Chondrocyte (in vitro differentiated cells): Measurements from ENCODE around the gene MAP3K5. TPM values are rescaled to one million over a fixed set of nuclear protein-coding genes. Genes with fewer than 3 reads are reported as not detected.

Experiments
- DNase-seq: peaks from one replicate; pipeline ENCODE4 v3.0.0; 2021; ENCODE audit warnings: mixed read lengths, low spot score
- H3K27ac Mint-ChIP-seq: one replicate; pipeline ENCODE4 v1.8.0; 2021; ENCODE audit warnings: mild to moderate bottlenecking, moderate library complexity, mixed read lengths; ENCODE audit not compliant: unreplicated experiment
- H3K27me3 Mint-ChIP-seq: 2 replicates; pipeline ENCODE4 v1.8.0; 2021; ENCODE audit warnings: low read depth, mixed read lengths
- H3K36me3 Mint-ChIP-seq: 2 replicates; pipeline ENCODE4 v1.8.0; 2021; ENCODE audit warnings: low read depth, mixed read lengths
- H3K4me1 Mint-ChIP-seq: 2 replicates; pipeline ENCODE4 v1.8.0; 2021; ENCODE audit warnings: low read depth, mild to moderate bottlenecking, mixed read lengths
- H3K4me3 Mint-ChIP-seq: one replicate; pipeline ENCODE4 v1.8.0; 2021; ENCODE audit warnings: mild to moderate bottlenecking, moderate library complexity, mixed read lengths; ENCODE audit not compliant: unreplicated experiment
- H3K9me3 Mint-ChIP-seq: 2 replicates; pipeline ENCODE4 v1.8.0; 2021; ENCODE audit warnings: low read depth, mixed read lengths
- total RNA-seq: library from RNA; stranded (reverse); gene quantifications from 3 replicates; pipeline ENCODE4 v1.2.1, GENCODE V29; 2021
- TF ChIP-seq, protein P1 (sequence below): fragments of 200-600 bp; sonication (generic); IDR thresholded peaks from 2 replicates; pipeline ENCODE4 v1.5.0; 2021; ENCODE audit warnings: antibody characterized with exemption, mild to moderate bottlenecking, moderate library complexity

The MAP3K5 gene
- total RNA-seq, 1 donor from 2014 or later, result 4.6 TPM

- H3K4me3 Mint-ChIP-seq, result no peak overlapping the region
- H3K9me3 Mint-ChIP-seq, result no peaks in the 10 kb centered on the region
- no peak overlapping the region for H3K27ac Mint-ChIP-seq
- H3K27me3 Mint-ChIP-seq, result no peaks in the 10 kb centered on the region
- no peak for DNase-seq
- TF ChIP-seq, protein P1, sequence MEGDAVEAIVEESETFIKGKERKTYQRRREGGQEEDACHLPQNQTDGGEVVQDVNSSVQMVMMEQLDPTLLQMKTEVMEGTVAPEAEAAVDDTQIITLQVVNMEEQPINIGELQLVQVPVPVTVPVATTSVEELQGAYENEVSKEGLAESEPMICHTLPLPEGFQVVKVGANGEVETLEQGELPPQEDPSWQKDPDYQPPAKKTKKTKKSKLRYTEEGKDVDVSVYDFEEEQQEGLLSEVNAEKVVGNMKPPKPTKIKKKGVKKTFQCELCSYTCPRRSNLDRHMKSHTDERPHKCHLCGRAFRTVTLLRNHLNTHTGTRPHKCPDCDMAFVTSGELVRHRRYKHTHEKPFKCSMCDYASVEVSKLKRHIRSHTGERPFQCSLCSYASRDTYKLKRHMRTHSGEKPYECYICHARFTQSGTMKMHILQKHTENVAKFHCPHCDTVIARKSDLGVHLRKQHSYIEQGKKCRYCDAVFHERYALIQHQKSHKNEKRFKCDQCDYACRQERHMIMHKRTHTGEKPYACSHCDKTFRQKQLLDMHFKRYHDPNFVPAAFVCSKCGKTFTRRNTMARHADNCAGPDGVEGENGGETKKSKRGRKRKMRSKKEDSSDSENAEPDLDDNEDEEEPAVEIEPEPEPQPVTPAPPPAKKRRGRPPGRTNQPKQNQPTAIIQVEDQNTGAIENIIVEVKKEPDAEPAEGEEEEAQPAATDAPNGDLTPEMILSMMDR, result no peak
- H3K4me1 Mint-ChIP-seq, result peaks cover 18% of the 10 kb centered on the region
- no peaks in the 10 kb centered on the region for H3K36me3 Mint-ChIP-seq
These were observed 9.3 kb downstream of the MAP3K5 start for GRCh38 chr6:136783021-136783420.

DNA sequence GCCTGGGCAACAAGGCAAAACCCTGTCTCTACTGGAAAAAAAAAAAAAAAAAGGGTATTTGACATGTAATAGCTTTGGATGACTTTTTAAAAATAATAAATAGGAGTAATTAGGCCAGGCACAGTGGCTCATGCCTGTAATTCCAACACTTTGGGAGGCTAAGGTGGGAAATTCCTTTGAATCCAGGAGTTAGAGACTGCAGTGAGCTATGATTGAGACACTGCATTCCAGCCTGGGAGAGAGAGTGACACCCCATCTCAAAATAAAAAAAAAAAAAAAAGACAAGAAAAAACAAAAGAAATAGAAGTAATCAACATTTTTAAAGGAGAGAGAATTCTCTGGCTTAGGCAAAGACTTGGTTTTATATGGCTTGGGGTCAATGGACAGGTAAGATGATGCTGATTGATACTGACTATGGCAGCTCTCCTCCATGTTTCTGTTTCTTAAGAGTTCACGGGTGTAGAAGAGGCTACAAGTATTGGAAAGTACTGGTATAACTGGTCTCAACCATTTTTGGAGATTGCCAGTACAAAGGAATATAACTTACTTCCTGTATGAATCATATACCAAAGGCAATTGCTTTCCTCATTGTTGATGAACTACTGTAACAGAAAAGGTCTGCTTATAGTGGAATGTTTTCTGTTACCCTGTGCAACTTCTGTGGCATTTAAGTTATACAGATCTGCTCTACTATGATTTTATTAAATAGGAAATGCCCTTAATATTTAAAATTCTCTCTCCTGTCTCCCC is 10.1 kb downstream of the MAP3K5 start:
- no peaks in the 10 kb centered on the region for H3K36me3 Mint-ChIP-seq
- peak overlapping the region; percentile 85 for H3K27ac Mint-ChIP-seq
- no peaks in the 10 kb centered on the region for H3K27me3 Mint-ChIP-seq
- no peak for DNase-seq
- H3K4me1 Mint-ChIP-seq, result peaks cover 10% of the 10 kb centered on the region
- TF ChIP-seq, protein P1, result no peak
- no peaks in the 10 kb centered on the region for H3K9me3 Mint-ChIP-seq
- H3K4me3 Mint-ChIP-seq, result no peak overlapping the region

DNA sequence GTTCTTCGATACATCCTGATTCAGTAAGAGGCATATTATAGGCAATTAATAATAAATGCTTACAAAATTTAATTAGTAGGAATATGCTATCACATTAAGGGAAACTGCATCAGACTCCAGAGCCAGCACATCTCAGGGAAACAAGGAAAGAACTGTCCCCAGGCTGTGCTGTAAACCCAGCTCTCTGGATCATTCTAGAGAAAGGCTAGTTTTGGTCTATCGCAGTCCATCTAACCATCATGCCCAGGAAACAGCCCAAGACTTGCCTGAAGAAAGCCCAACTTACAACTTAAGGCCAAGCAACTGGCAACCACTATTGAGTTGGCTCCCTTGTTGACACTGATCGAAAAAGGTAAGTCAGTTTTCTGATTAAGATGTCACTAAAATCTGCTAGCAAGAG is 11.3 kb downstream of the MAP3K5 start:
- TF ChIP-seq, protein P1, result no peak
- Mint-ChIP-seq H3K27me3 (no peaks in the 10 kb centered on the region), H3K4me1 (peaks cover 9% of the 10 kb centered on the region), H3K4me3 (no peak overlapping the region), H3K9me3 (no peaks in the 10 kb centered on the region), H3K36me3 (no peaks in the 10 kb centered on the region), H3K27ac (no peak overlapping the region)
- DNase-seq, result no peak

GRCh38 chr6:136779682-136780081 is 12.6 kb downstream of the MAP3K5 start:
- Mint-ChIP-seq H3K27ac (no peak overlapping the region), H3K9me3 (no peaks in the 10 kb centered on the region), H3K4me1 (peaks cover 18% of the 10 kb centered on the region), H3K4me3 (no peak overlapping the region), H3K36me3 (no peaks in the 10 kb centered on the region), H3K27me3 (no peaks in the 10 kb centered on the region)
- TF ChIP-seq, protein P1, result no peak
- DNase-seq, result no peak

- TF ChIP-seq, protein P1, result no peak
- Mint-ChIP-seq H3K4me3 (no peak overlapping the region), H3K27ac (no peak overlapping the region), H3K4me1 (peaks cover 23% of the 10 kb centered on the region), H3K27me3 (no peaks in the 10 kb centered on the region), H3K36me3 (no peaks in the 10 kb centered on the region), H3K9me3 (no peaks in the 10 kb centered on the region)
- no peak for DNase-seq
These were observed 14.6 kb downstream of the MAP3K5 start for GRCh38 chr6:136777651-136778050.
